ENCODE measurements around the gene ZFP69.
"Not testable (repeated sequence)": the region's sequence is repeated elsewhere in the genome, so short reads cannot be mapped to it uniquely, and the experiment has no call there.

The ZFP69 gene

GRCh38 chr1:40476924-40477677, at the start of gene ZFP69:
ZFP69 (plus strand) TSS chr1:40477290; CDS start chr1:40479362, 2,072 bp downstream.
- peak; percentile 38 for DNase-seq (ENCODE audit: low read depth, low spot score)

GRCh38 chr1:40431385-40431784, 45.7 kb upstream of the ZFP69 start:
- DNase-seq (ENCODE audit: low read depth, low spot score) = no peak

DNA sequence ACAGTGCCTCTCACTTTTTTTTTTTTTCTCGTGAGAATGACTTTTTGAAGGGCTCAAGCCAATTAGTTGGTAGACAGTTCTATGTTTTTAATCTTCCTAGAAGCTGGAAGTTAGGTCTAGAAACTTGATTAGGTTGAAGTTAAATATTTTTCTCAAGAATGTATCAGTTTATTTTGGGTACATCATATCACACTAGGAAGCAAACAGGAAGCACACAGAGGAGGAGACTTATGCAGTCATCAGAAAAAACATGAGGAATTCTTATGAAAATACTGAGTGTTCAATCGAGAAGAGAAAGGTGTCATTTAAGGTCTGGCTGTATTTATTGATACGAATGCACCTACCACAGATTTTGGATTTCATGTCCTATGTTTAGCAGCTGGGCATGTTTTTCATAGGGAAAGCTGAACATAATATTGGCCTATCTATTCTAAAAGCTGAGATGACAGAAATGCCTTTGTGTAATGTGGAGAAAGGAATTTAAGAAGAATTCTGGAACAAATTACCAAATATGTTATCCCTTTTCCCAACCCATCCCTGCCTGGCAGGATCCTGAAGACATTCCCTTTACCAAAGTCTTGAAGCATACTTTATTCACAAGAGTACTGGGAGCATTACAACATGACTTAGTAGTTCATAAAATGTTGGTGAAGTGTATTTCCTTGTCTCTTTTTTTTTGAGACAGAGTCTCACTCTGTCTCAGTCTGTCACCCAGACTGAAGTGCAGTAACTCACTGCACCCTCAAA, 44.3 kb upstream of the ZFP69 start:
- no peak for DNase-seq (ENCODE audit: low read depth, low spot score)

DNA sequence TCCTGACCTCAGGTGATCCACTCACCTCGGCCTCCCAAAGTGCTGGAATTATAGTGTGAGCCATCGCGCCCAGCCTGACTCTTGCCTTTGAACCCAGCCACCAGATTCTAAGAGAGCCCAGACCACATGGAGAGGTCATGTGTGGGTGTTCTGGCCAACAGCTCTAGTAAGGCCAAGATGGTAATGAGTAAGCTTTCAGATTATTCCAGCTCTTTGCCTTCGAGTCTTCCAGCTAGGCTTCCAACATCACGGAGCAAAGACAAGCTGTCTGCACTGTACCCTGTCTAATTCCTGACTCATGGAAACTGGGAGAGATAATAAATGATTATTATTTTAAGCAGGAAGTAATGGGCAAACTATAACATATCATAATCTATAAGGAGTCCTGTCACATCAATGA, 41.6 kb upstream of the ZFP69 start:
- no peak for DNase-seq (ENCODE audit: low read depth, low spot score)

- no peak for DNase-seq (ENCODE audit: low read depth, low spot score)
Observed at GRCh38 chr1:40435876-40436275, 41.2 kb upstream of the ZFP69 start.

DNA sequence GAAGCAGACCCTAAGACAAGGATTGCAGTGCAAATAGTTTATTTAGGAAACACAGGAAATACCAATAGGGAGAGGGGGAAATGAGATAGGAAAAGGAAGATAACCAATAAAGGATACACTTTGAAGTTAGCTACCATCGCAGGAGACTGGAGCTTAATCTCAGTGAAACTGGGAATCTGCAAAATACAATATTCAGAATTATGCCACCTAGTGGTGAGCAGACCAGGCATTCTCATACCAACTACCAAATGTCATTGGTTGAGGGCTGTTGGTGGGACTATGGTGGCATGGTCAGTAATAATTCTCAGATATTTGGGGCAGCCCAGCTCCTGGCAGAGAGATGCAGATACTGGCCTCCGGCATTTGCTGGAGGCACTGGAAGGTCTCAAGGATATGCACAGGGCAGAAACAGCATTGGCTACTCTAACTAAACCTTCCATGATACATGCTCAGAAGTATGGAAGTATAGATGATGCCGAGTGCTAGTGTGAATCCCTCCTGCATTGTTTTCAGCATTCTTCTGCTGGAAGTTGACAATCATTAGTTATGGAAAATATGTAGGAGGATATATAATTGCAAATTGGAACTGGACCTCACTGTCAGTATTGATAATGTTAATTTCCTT, 38.6 kb upstream of the ZFP69 start:
- no peak for DNase-seq (ENCODE audit: low read depth, low spot score)

GRCh38 chr1:40439247-40439646, 37.8 kb upstream of the ZFP69 start:
- no peak for DNase-seq (ENCODE audit: low read depth, low spot score)

GRCh38 chr1:40449684-40450494, 27.2 kb upstream of the ZFP69 start, which contains the start of gene ZFP69B:
ZFP69B (plus strand) TSS chr1:40450476; CDS start chr1:40450962, 486 bp downstream.
- peak; percentile 70 for DNase-seq (ENCODE audit: low read depth, low spot score)

GRCh38 chr1:40450495-40451237, 26.4 kb upstream of the ZFP69 start:
- peak; percentile 78 for DNase-seq (ENCODE audit: low read depth, low spot score)

- DNase-seq (ENCODE audit: low read depth, low spot score) = no peak
Observed at GRCh38 chr1:40451238-40451585, 25.9 kb upstream of the ZFP69 start.

DNA sequence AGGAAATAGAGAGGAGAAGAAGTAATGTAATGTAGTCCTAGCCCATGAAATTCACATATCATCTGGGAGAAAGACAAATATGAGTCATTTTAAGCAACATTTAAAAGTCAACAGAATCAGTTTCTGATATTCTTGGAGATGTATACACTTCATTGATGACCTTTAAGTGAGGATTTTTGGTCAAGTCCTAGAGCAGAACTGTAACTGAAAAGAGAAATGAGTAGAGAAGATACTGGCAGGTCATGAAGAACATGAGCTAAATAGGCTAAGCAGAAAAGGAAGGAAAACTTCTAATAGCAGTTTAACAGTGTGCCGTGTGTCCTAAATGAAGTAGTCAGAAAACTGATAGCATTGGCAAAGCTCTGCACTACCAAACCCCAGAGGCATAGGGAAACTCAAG, 22.2 kb upstream of the ZFP69 start:
- no peak for DNase-seq (ENCODE audit: low read depth, low spot score)

- DNase-seq (ENCODE audit: low read depth, low spot score) = no peak
Observed at GRCh38 chr1:40462956-40463590, 14.0 kb upstream of the ZFP69 start.

GRCh38 chr1:40469327-40469726, 7.8 kb upstream of the ZFP69 start:
- DNase-seq (ENCODE audit: low read depth, low spot score) = no peak

- no peak for DNase-seq (ENCODE audit: low read depth, low spot score)
Observed at GRCh38 chr1:40475268-40475667, 1.8 kb upstream of the ZFP69 start.

DNA sequence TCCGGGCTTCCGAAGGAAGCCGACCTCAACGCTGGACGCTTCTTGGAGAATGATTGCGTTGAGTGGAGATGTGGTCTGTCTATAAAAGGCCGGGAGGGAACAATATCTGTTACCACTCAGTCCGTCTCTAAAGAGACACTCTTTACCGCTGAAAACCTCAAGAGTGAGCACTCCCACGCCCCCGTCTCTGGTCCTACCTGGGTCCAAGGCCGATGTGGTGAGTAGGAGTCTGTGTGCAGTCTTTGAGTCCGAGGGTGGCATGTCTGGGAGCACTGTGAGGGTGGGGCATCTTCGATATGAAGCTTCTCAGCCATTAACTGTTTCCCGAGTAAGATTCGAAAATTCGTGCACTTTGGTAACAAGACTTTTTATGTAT, 576 bp downstream of the ZFP69 start:
- no peak for DNase-seq (ENCODE audit: low read depth, low spot score)

- no peak for DNase-seq (ENCODE audit: low read depth, low spot score)
Observed at GRCh38 chr1:40478276-40478675, 1.2 kb downstream of the ZFP69 start.

DNA sequence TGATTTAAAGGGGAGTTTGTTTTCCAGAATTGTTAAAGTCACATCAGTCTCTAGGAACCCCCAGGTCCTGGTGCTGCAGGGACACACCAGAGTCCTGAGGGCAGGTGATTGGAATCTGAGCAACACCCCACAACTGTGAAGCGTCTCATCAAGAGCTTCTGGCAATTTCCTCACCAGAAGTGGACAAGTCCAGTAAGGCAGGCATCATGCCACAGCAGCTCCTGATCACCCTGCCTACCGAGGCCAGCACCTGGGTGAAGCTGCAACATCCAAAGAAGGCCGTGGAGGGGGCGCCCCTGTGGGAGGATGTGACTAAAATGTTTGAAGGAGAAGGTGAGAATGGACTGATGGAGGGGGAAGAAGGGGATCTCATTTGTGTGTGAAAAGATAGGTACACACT, 2.1 kb downstream of the ZFP69 start:
- DNase-seq (ENCODE audit: low read depth, low spot score) = no peak

GRCh38 chr1:40495315-40495903, 18.3 kb downstream of the ZFP69 start:
- no peak for DNase-seq (ENCODE audit: low read depth, low spot score)

DNA sequence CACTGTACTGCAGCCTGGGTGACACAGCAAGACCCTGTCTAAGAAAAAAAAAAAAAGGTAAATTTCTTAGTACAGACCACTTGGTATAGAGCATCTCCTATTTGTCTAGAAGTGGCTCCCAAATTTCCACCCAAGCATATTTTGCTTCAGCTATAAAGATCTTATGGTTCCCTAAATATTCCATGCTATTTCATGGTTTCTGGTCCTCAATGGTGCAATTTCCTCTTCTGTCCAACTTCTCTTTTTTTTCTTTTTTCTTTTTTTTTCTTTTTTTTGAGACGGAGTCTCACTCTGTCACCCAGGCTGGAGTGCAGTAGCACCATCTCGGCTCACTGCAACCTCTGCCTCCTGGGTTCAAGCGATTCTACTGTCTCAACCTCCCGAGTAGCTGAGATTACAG, 25.6 kb downstream of the ZFP69 start:
- not testable (repeated sequence) for DNase-seq (ENCODE audit: low read depth, low spot score)

DNA sequence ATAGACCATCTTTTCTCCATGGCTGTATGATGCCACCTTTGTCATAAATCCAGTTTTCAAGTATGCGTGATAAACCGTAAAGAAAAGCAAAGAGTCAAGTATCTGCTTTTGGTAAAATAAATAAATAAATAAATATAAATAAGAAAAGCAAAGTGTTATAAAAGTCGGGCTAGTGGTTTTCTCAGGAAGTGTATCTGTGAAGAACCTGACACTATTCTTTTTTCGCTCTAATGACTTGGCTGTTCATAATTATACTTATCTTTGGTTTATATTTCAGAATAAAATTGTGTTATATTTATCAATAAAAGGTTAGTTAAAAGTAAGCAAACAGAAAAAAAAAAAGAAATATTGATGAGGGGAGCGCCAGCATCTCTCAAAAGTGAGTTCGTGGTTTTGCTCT, 30.9 kb downstream of the ZFP69 start:
- no peak for DNase-seq (ENCODE audit: low read depth, low spot score)
